Transverse colon (tissue), 3 donors: Measurements from ENCODE around the gene LIN52.

Source experiments
- EP300 ChIP-seq: sonication (generic); formaldehyde crosslinking; IDR thresholded peaks from one replicate; pipeline ENCODE4 v1.6.1; 2017; ENCODE audit warnings: antibody characterized with exemption, low read depth
- TF ChIP-seq, protein P1 (sequence below), 5 experiments: fragments of 200-600 bp in 3 of 5; fragments of 450-650 bp in 2 of 5; sonication (generic) in 3 of 5; IDR thresholded peaks; 1 replicate in 2 of 5; 2 replicates in 3 of 5; pipeline ENCODE4 v1.5.1; 2016 to 2017; ENCODE audit warnings: antibody characterized with exemption in 5 of 5, inconsistent platforms in 3 of 5, mild to moderate bottlenecking in 2 of 5, moderate library complexity in 1 of 5

DNA sequence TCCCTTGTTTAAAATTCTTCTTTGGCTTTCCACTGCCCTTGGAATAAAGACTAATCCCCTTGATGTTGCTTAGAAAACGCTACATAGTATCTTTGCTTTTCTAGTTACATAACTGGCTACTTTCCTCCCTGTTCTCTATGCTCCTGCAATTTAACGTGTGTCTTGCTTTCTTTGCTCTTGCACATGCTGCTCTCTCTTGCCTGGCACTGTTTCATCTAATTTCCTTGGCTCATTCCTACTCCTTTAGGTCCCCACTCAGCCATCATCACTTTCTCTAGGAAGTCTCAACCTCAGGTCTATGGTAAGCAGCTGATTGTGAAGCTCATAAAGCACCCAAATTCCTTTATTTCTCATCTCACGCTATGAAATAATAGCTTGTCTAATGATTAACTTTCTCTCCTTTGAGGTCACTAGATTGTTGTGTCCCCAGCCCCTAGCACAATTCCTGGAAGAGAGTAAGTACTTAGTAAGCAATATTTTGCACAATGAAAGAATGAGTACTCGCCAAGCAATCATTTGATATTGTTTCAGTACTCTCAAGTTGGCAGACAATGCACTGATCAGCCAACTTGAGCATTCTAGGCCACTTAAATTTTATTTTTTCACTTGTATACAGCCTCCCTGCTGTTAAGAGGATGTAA is 3.8 kb upstream of the LIN52 start:
- TF ChIP-seq, protein P1, sequence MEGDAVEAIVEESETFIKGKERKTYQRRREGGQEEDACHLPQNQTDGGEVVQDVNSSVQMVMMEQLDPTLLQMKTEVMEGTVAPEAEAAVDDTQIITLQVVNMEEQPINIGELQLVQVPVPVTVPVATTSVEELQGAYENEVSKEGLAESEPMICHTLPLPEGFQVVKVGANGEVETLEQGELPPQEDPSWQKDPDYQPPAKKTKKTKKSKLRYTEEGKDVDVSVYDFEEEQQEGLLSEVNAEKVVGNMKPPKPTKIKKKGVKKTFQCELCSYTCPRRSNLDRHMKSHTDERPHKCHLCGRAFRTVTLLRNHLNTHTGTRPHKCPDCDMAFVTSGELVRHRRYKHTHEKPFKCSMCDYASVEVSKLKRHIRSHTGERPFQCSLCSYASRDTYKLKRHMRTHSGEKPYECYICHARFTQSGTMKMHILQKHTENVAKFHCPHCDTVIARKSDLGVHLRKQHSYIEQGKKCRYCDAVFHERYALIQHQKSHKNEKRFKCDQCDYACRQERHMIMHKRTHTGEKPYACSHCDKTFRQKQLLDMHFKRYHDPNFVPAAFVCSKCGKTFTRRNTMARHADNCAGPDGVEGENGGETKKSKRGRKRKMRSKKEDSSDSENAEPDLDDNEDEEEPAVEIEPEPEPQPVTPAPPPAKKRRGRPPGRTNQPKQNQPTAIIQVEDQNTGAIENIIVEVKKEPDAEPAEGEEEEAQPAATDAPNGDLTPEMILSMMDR (IDR thresholded peaks at IDR 0.05): no peak
- TF ChIP-seq EP300: no peak
